IMR-90 (cell line): Measurements from ENCODE around the gene EXO1. TPM values are rescaled to one million over a fixed set of nuclear protein-coding genes. Genes with fewer than 3 reads are reported as not detected.

Experiments
- ATAC-seq: fragments of 200-7000 bp; cut with Tn5 transposase; 2 replicates; pipeline ENCODE4 v1.9.1; 2020; ENCODE audit warnings: low read depth, mild to moderate bottlenecking, moderate library complexity
- BruUV-seq: library from RNA; stranded (reverse); fragments of 400-500 nt; replicated peaks from 2 replicates; lab custom pipeline; 2021; lab: Mats Ljungman, UMichigan
- CTCF ChIA-PET: fragments of 300-600 bp; formaldehyde crosslinking; extraction: SDS; loops from one replicate; lab custom pipeline; 2021; ENCODE audit warnings: antibody characterized with exemption; lab: Yijun Ruan, JAX
- POLR2A ChIA-PET: fragments of 300-600 bp; sonication (Branson Sonifier 250); formaldehyde crosslinking; loops from one replicate; lab custom pipeline; 2022; ENCODE audit warnings: antibody characterized with exemption; ENCODE audit not compliant: unreplicated experiment; lab: Charles Lee
- DNase-seq: peaks from one replicate; pipeline ENCODE4 v3.0.0; 2013
- H2AFZ ChIP-seq: replicated peaks from 2 replicates; pipeline ENCODE3; 2013; ENCODE audit warnings: low read length, mild to moderate bottlenecking; ENCODE audit not compliant: poor library complexity
- H2AK5ac ChIP-seq: 2 replicates; pipeline ENCODE4 v1.6.1; 2013; ENCODE audit warnings: low read depth, low read length, inconsistent platforms
- H2AK9ac ChIP-seq: replicated peaks from 2 replicates; pipeline ENCODE3; 2013; ENCODE audit warnings: mild to moderate bottlenecking, low read depth, low read length, moderate library complexity; ENCODE audit not compliant: poor library complexity
- H2BK120ac ChIP-seq: 2 replicates; pipeline ENCODE4 v1.6.1; 2013; ENCODE audit warnings: low read depth, low read length, inconsistent platforms
- H2BK15ac ChIP-seq: 3 replicates; pipeline ENCODE4 v1.6.1; 2013; ENCODE audit warnings: low read depth, low read length, inconsistent platforms
- H2BK20ac ChIP-seq: 2 replicates; pipeline ENCODE4 v1.6.1; 2013; ENCODE audit warnings: low read depth, mild to moderate bottlenecking, inconsistent platforms, low read length, moderate library complexity
- H2BK5ac ChIP-seq: 2 replicates; pipeline ENCODE4 v1.6.1; 2013; ENCODE audit warnings: mild to moderate bottlenecking, low read depth, low read length, inconsistent platforms; ENCODE audit not compliant: poor library complexity, severe bottlenecking
- H3K14ac ChIP-seq: replicated peaks from 2 replicates; pipeline ENCODE4 v1.6.1; 2013; ENCODE audit warnings: low read depth, low read length, inconsistent platforms
- H3K18ac ChIP-seq: 2 replicates; pipeline ENCODE4 v1.6.1; 2013; ENCODE audit warnings: low read depth, low read length, control low read depth
- H3K23ac ChIP-seq: 2 replicates; pipeline ENCODE4 v1.6.1; 2013; ENCODE audit warnings: low read depth, low read length, inconsistent platforms
- H3K27ac ChIP-seq: 2 replicates; pipeline ENCODE4 v1.5.1; 2013; ENCODE audit warnings: mild to moderate bottlenecking, control low read depth, low read length; ENCODE audit not compliant: insufficient read depth
- H3K27me3 ChIP-seq: 2 replicates; pipeline ENCODE4 v1.6.1; 2013; ENCODE audit warnings: low read length; ENCODE audit not compliant: control insufficient read depth, insufficient read depth
- H3K36me3 ChIP-seq: 2 replicates; pipeline ENCODE4 v1.6.1; 2013; ENCODE audit warnings: low read length, mixed read lengths; ENCODE audit not compliant: control insufficient read depth, insufficient read depth
- H3K4ac ChIP-seq: 2 replicates; pipeline ENCODE4 v1.6.1; 2013; ENCODE audit warnings: low read depth, low read length, inconsistent platforms
- H3K4me1 ChIP-seq: 2 replicates; pipeline ENCODE4 v1.6.1; 2013; ENCODE audit warnings: low read length, mixed read lengths; ENCODE audit not compliant: control insufficient read depth, insufficient read depth
- H3K4me2 ChIP-seq: 2 replicates; pipeline ENCODE4 v1.6.1; 2013; ENCODE audit warnings: low read depth, mild to moderate bottlenecking, control low read depth, low read length, moderate library complexity
- H3K4me3 ChIP-seq: 2 replicates; pipeline ENCODE4 v1.5.1; 2013; ENCODE audit warnings: low read depth, mild to moderate bottlenecking, control low read depth, low read length, moderate library complexity; ENCODE audit not compliant: insufficient read depth
- H3K56ac ChIP-seq: 2 replicates; pipeline ENCODE4 v1.6.1; 2013; ENCODE audit warnings: low read length, inconsistent platforms; ENCODE audit not compliant: insufficient read depth; ENCODE audit errors: extremely low read depth
- H3K79me1 ChIP-seq, 2 experiments: 2 replicates each; pipeline ENCODE4 v1.6.1; 2013; ENCODE audit warnings: low read length in 2 of 2, inconsistent platforms in 1 of 2, low read depth in 1 of 2
- H3K9ac ChIP-seq: 2 replicates; pipeline ENCODE4 v1.6.1; 2013; ENCODE audit warnings: low read depth, low read length, control low read depth
- H3K9me1 ChIP-seq: 2 replicates; pipeline ENCODE4 v1.6.1; 2013; ENCODE audit warnings: low read length, inconsistent platforms; ENCODE audit not compliant: insufficient read depth
- H3K9me3 ChIP-seq: 2 replicates; pipeline ENCODE4 v1.6.1; 2013; ENCODE audit warnings: low read length; ENCODE audit not compliant: control insufficient read depth, insufficient read depth
- H4K20me1 ChIP-seq: 2 replicates; pipeline ENCODE4 v1.6.1; 2013; ENCODE audit warnings: low read length, inconsistent platforms; ENCODE audit not compliant: insufficient read depth
- H4K5ac ChIP-seq: 2 replicates; pipeline ENCODE4 v1.6.1; 2013; ENCODE audit warnings: mild to moderate bottlenecking, low read depth, low read length, control low read depth
- H4K8ac ChIP-seq, 2 experiments: 2 replicates each; pipeline ENCODE4 v1.6.1; 2013; ENCODE audit warnings: low read depth in 2 of 2, low read length in 2 of 2, control low read depth in 1 of 2, inconsistent platforms in 1 of 2
- H4K91ac ChIP-seq: 2 replicates; pipeline ENCODE4 v1.6.1; 2013; ENCODE audit warnings: low read depth, low read length, inconsistent platforms; ENCODE audit not compliant: insufficient read depth
- CEBPB ChIP-seq: IDR thresholded peaks from 2 replicates; pipeline ENCODE4 v1.6.1; 2012; ENCODE audit warnings: low read depth, low read length, improper control_type of control experiment
- CHD1 ChIP-seq: IDR thresholded peaks from 2 replicates; pipeline ENCODE4 v1.6.1; 2012; ENCODE audit warnings: low read depth, low read length, improper control_type of control experiment
- MXI1 ChIP-seq: IDR thresholded peaks from 2 replicates; pipeline ENCODE4 v1.6.1; 2012; ENCODE audit warnings: low read depth, mild to moderate bottlenecking, low read length, moderate library complexity, borderline replicate concordance
- RAD21 ChIP-seq: IDR thresholded peaks from 2 replicates; pipeline ENCODE4 v1.6.1; 2012; ENCODE audit warnings: low read length, improper control_type of control experiment
- SMC3 ChIP-seq: fragments of 150-350 bp; IDR thresholded peaks from 2 replicates; pipeline ENCODE4 v1.6.1; 2016; ENCODE audit warnings: low read depth, mild to moderate bottlenecking, antibody characterized with exemption, low read length, moderate library complexity
- dilution Hi-C: fragments of 300-500 bp; cut with HindIII; formaldehyde crosslinking; loops from one replicate; pipeline ENCODE4 v1.14.3; 2018; ENCODE audit warnings: low sequenced_read_pairs; ENCODE audit not compliant: unreplicated experiment
- in situ Hi-C: fragments of 300-500 bp; cut with MboI; formaldehyde crosslinking; loops from 3 replicates; pipeline ENCODE4 v1.14.3; 2019; ENCODE audit warnings: low sequenced_read_pairs, inconsistent platforms, mixed read lengths
- intact Hi-C: fragments of 100-400 bp; cut with micrococcal nuclease; formaldehyde crosslinking; loops from 2 replicates; pipeline ENCODE4 v1.10.0; 2022
- polyA plus RNA-seq, 3 experiments: library from polyadenylated mRNA; depleted of rRNA; stranded (reverse); fragments of >200 nt; gene quantifications; 2 replicates each; pipeline ENCODE4 v1.2.3, GENCODE V29; 2012; ENCODE audit warnings: low replicate concordance in 1 of 3
- total RNA-seq: library from RNA; depleted of rRNA; stranded (reverse); fragments of >200 nt; gene quantifications from 2 replicates; pipeline ENCODE4 v1.2.3, GENCODE V29; 2012

The EXO1 gene
- total and polyA plus RNA-seq, 2 of the 4 experiments (the other 2 are of a cell fraction), result 5.1 to 12.9 TPM

GRCh38 chr1:241846375-241846774, 1.6 kb upstream of the EXO1 start:
- Histone ChIP-seq H3K27ac (no peak overlapping the region), H2AK9ac (no peak overlapping the region), H3K79me1 (peaks cover 5 to 7% of the 10 kb centered on the region in 2 experiments; a peak in 3 of 4 replicates), H2BK5ac (no peak overlapping the region), H4K8ac (no peak overlapping the region; a peak in 1 of 4 replicates), H3K23ac (no peak overlapping the region), H2AK5ac (no peak overlapping the region), H2AFZ (no peak overlapping the region), H3K4ac (no peak overlapping the region), H4K5ac (no peak overlapping the region), H3K14ac (no peak overlapping the region), H2BK20ac (no peak overlapping the region), H4K91ac (no peak overlapping the region), H3K27me3 (no peaks in the 10 kb centered on the region), H3K9ac (no peak overlapping the region), H4K20me1 (no peaks in the 10 kb centered on the region), H2BK120ac (no peak overlapping the region), H3K4me1 (peaks cover 3% of the 10 kb centered on the region), H3K9me1 (peaks cover 4% of the 10 kb centered on the region), H2BK15ac (no peak overlapping the region), H3K36me3 (no peaks in the 10 kb centered on the region; the same call in 1 of the 2 replicates), H3K56ac (no peak overlapping the region), H3K4me3 (no peak overlapping the region), H3K4me2 (no peak overlapping the region), H3K9me3 (no peaks in the 10 kb centered on the region), H3K18ac (no peak overlapping the region)
- ChIA-PET POLR2A (no interaction called here), CTCF (no interaction called here)
- ATAC-seq (no peak), DNase-seq (no peak)
- intact Hi-C loops (no loop called here), in situ Hi-C loops (no loop called here), dilution Hi-C loops (no loop called here)
- no TSS peak for BruUV-seq
- TF ChIP-seq CHD1, result no peak
- TF ChIP-seq SMC3, result no peak
- no peak for TF ChIP-seq RAD21
- no peak for TF ChIP-seq CEBPB
- no peak for TF ChIP-seq MXI1
